RWPE2 (cell line): ENCODE measurements around the gene RPL23.

Source experiments
- ATAC-seq: fragments of 200-7000 bp; cut with Tn5 transposase; 3 replicates; pipeline ENCODE4 v1.9.1; 2021; ENCODE audit warnings: low read depth
- DNase-seq: peaks from one replicate; pipeline ENCODE4 v3.0.0-alpha.2; 2020; ENCODE audit warnings: low spot score
- H3K27ac ChIP-seq: fragments of 450-650 bp; 2 replicates; pipeline ENCODE4 v1.5.1; 2017; ENCODE audit warnings: mild to moderate bottlenecking; ENCODE audit not compliant: poor library complexity, severe bottlenecking
- H3K27me3 ChIP-seq: fragments of 250-450 bp; sonication (Bioruptor Pico); 2 replicates; pipeline ENCODE4 v1.5.1; 2021; ENCODE audit warnings: mild to moderate bottlenecking, moderate library complexity; ENCODE audit not compliant: insufficient read depth, poor library complexity, severe bottlenecking
- H3K36me3 ChIP-seq: fragments of 250-450 bp; sonication (Bioruptor Pico); 2 replicates; pipeline ENCODE4 v1.5.1; 2020; ENCODE audit warnings: low read depth, mild to moderate bottlenecking, moderate library complexity
- H3K4me1 ChIP-seq: fragments of 250-450 bp; sonication (Bioruptor Pico); 2 replicates; pipeline ENCODE4 v1.5.1; 2021; ENCODE audit warnings: mild to moderate bottlenecking, moderate library complexity; ENCODE audit not compliant: insufficient read depth, poor library complexity, severe bottlenecking
- H3K4me3 ChIP-seq: fragments of 250-450 bp; sonication (Bioruptor Pico); 2 replicates; pipeline ENCODE4 v1.5.1; 2021; ENCODE audit warnings: mild to moderate bottlenecking, moderate library complexity; ENCODE audit not compliant: severe bottlenecking
- H3K9me3 ChIP-seq: fragments of 250-450 bp; sonication (Bioruptor Pico); 2 replicates; pipeline ENCODE4 v1.5.1; 2021; ENCODE audit warnings: mild to moderate bottlenecking, moderate library complexity; ENCODE audit not compliant: severe bottlenecking
- CTCF ChIP-seq: fragments of 450-650 bp; IDR thresholded peaks from one replicate; pipeline ENCODE4 v1.5.1; 2017; ENCODE audit warnings: mild to moderate bottlenecking, moderate library complexity; ENCODE audit not compliant: poor library complexity, severe bottlenecking

Gene RPL23

GRCh38 chr17:38874505-38875400, 21.2 kb upstream of the RPL23 start:
- TF ChIP-seq CTCF: no peak
- Histone ChIP-seq H3K4me3 (no peak overlapping the region), H3K27me3 (no peaks in the 10 kb centered on the region), H3K27ac (peak overlapping the region; percentile 98), H3K36me3 (peaks cover 44% of the 10 kb centered on the region), H3K4me1 (peaks cover 59% of the 10 kb centered on the region), H3K9me3 (no peaks in the 10 kb centered on the region)
- DNase-seq: no peak
- no peak for ATAC-seq

- no peaks in the 10 kb centered on the region for H3K9me3 ChIP-seq
- peaks cover 37% of the 10 kb centered on the region for H3K36me3 ChIP-seq
- no peak overlapping the region for H3K4me3 ChIP-seq
- peak overlapping the region; percentile 98 for H3K27ac ChIP-seq
- ATAC-seq (no peak), DNase-seq (no peak)
- peaks cover 52% of the 10 kb centered on the region for H3K4me1 ChIP-seq
- H3K27me3 ChIP-seq: no peaks in the 10 kb centered on the region
- TF ChIP-seq CTCF: no peak
These were observed 20.3 kb upstream of the RPL23 start for GRCh38 chr17:38873640-38874380.

GRCh38 chr17:38872671-38873385, 19.3 kb upstream of the RPL23 start:
- Histone ChIP-seq H3K27ac (peak overlapping the region; percentile 98), H3K27me3 (no peaks in the 10 kb centered on the region), H3K9me3 (no peaks in the 10 kb centered on the region), H3K4me3 (no peak overlapping the region), H3K4me1 (peaks cover 46% of the 10 kb centered on the region), H3K36me3 (peaks cover 28% of the 10 kb centered on the region)
- no peak for ATAC-seq
- TF ChIP-seq CTCF: no peak
- DNase-seq: no peak

- Histone ChIP-seq H3K4me3 (peak overlapping the region; percentile 95), H3K36me3 (peaks cover 24% of the 10 kb centered on the region), H3K27ac (peak overlapping the region; percentile 98), H3K4me1 (peaks cover 44% of the 10 kb centered on the region), H3K27me3 (no peaks in the 10 kb centered on the region), H3K9me3 (no peaks in the 10 kb centered on the region)
- DNase-seq (no peak), ATAC-seq (no peak)
- no peak for TF ChIP-seq CTCF
These were observed 18.5 kb upstream of the RPL23 start for GRCh38 chr17:38872027-38872511.
